Measurements from ENCODE around the gene CEP78.

The CEP78 gene

GRCh38 chr9:78292716-78293497 lies 57.0 kb downstream of the CEP78 start:
- Histone ChIP-seq H3K4me2 (ENCODE audit: low read depth, low read length, poor library complexity, severe bottlenecking) (no peak overlapping the region), H3K4me1 (ENCODE audit: insufficient read depth, low read length, poor library complexity, severe bottlenecking) (no peaks in the 10 kb centered on the region), H3K4me3 (ENCODE audit: low read length, poor library complexity, severe bottlenecking) (no peak overlapping the region), H3K9me2 (replicated peaks; ENCODE audit: low read depth, low read length) (no peaks in the 10 kb centered on the region), H3K27me3 (ENCODE audit: insufficient read depth, low read length, poor library complexity, severe bottlenecking) (no peaks in the 10 kb centered on the region), H3F3A (ENCODE audit: low read depth) (no peaks in the 10 kb centered on the region), H3K9ac (ENCODE audit: low read depth, low read length, poor library complexity, severe bottlenecking) (no peak overlapping the region), H4K20me1 (ENCODE audit: insufficient read depth, low read length, poor library complexity, severe bottlenecking) (no peaks in the 10 kb centered on the region), H3K36me3 (ENCODE audit: insufficient read depth, low read length) (no peaks in the 10 kb centered on the region), H3K79me2 (ENCODE audit: insufficient read depth, low read length) (no peaks in the 10 kb centered on the region), H3K9me3 (ENCODE audit: insufficient read depth, low read depth, low read length) (no peaks in the 10 kb centered on the region), H2AFZ (ENCODE audit: low read length) (peak overlapping the region; percentile 10; the same call in 1 of the 2 replicates)
- TF ChIP-seq, protein P1, sequence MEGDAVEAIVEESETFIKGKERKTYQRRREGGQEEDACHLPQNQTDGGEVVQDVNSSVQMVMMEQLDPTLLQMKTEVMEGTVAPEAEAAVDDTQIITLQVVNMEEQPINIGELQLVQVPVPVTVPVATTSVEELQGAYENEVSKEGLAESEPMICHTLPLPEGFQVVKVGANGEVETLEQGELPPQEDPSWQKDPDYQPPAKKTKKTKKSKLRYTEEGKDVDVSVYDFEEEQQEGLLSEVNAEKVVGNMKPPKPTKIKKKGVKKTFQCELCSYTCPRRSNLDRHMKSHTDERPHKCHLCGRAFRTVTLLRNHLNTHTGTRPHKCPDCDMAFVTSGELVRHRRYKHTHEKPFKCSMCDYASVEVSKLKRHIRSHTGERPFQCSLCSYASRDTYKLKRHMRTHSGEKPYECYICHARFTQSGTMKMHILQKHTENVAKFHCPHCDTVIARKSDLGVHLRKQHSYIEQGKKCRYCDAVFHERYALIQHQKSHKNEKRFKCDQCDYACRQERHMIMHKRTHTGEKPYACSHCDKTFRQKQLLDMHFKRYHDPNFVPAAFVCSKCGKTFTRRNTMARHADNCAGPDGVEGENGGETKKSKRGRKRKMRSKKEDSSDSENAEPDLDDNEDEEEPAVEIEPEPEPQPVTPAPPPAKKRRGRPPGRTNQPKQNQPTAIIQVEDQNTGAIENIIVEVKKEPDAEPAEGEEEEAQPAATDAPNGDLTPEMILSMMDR (conservative IDR thresholded peaks at IDR 0.05; ENCODE audit: low read length) = no peak
- TF ChIP-seq EZH2phosphoT487 (IDR thresholded peaks at IDR 0.05; ENCODE audit: borderline replicate concordance) = no peak

- Histone ChIP-seq H3K27me3 (ENCODE audit: insufficient read depth, low read length, poor library complexity, severe bottlenecking) (no peaks in the 10 kb centered on the region), H3K36me3 (ENCODE audit: insufficient read depth, low read length) (no peaks in the 10 kb centered on the region), H3K4me3 (ENCODE audit: low read length, poor library complexity, severe bottlenecking) (no peak overlapping the region), H3K4me2 (ENCODE audit: low read depth, low read length, poor library complexity, severe bottlenecking) (no peak overlapping the region), H3F3A (ENCODE audit: low read depth) (no peaks in the 10 kb centered on the region), H2AFZ (ENCODE audit: low read length) (no peak overlapping the region), H4K20me1 (ENCODE audit: insufficient read depth, low read length, poor library complexity, severe bottlenecking) (no peaks in the 10 kb centered on the region), H3K9me3 (ENCODE audit: insufficient read depth, low read depth, low read length) (no peaks in the 10 kb centered on the region), H3K79me2 (ENCODE audit: insufficient read depth, low read length) (no peaks in the 10 kb centered on the region), H3K4me1 (ENCODE audit: insufficient read depth, low read length, poor library complexity, severe bottlenecking) (no peaks in the 10 kb centered on the region), H3K9ac (ENCODE audit: low read depth, low read length, poor library complexity, severe bottlenecking) (no peak overlapping the region), H3K9me2 (replicated peaks; ENCODE audit: low read depth, low read length) (no peaks in the 10 kb centered on the region)
- no peak for TF ChIP-seq EZH2phosphoT487 (IDR thresholded peaks at IDR 0.05; ENCODE audit: borderline replicate concordance)
- TF ChIP-seq, protein P1 (conservative IDR thresholded peaks at IDR 0.05; ENCODE audit: low read length) = no peak
Observed at GRCh38 chr9:78294290-78295176, 58.7 kb downstream of the CEP78 start.

DNA sequence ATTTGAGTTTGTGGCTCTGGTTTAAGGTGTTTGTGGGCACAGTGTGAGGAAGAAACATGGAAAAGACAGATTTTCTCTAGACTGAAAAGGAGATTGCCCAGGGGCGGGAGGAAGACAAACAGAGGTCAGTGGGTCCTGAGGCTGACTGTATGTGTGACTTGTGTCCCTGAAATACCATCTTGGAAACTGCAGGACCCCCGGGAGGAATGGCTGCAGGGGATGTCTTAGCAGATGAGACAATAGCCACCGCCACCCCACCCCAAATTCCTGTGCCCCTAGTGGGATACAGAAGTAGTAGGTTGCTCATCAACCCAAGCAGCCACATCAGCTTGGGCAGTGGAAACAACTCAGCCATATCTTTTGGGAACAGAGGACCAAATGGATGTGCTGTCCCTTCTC lies 59.3 kb downstream of the CEP78 start:
- H3K9me3 ChIP-seq (ENCODE audit: insufficient read depth, low read depth, low read length) = no peaks in the 10 kb centered on the region
- no peak overlapping the region for H2AFZ ChIP-seq (ENCODE audit: low read length)
- TF ChIP-seq EZH2phosphoT487 (IDR thresholded peaks at IDR 0.05; ENCODE audit: borderline replicate concordance) = no peak
- TF ChIP-seq, protein P1 (conservative IDR thresholded peaks at IDR 0.05; ENCODE audit: low read length) = no peak
- no peak overlapping the region for H3K9ac ChIP-seq (ENCODE audit: low read depth, low read length, poor library complexity, severe bottlenecking)
- no peak overlapping the region for H3K4me3 ChIP-seq (ENCODE audit: low read length, poor library complexity, severe bottlenecking)
- no peak overlapping the region for H3K4me2 ChIP-seq (ENCODE audit: low read depth, low read length, poor library complexity, severe bottlenecking)
- no peaks in the 10 kb centered on the region for H3K27me3 ChIP-seq (ENCODE audit: insufficient read depth, low read length, poor library complexity, severe bottlenecking)
- no peaks in the 10 kb centered on the region for H3K36me3 ChIP-seq (ENCODE audit: insufficient read depth, low read length)
- no peaks in the 10 kb centered on the region for H3K4me1 ChIP-seq (ENCODE audit: insufficient read depth, low read length, poor library complexity, severe bottlenecking)
- H3K79me2 ChIP-seq (ENCODE audit: insufficient read depth, low read length) = no peaks in the 10 kb centered on the region
- no peaks in the 10 kb centered on the region for H3F3A ChIP-seq (ENCODE audit: low read depth)
- no peaks in the 10 kb centered on the region for H3K9me2 ChIP-seq (replicated peaks; ENCODE audit: low read depth, low read length)
- no peaks in the 10 kb centered on the region for H4K20me1 ChIP-seq (ENCODE audit: insufficient read depth, low read length, poor library complexity, severe bottlenecking)

Measured in Loucy (cell line).